Renal pelvis (tissue), 12 donors: ENCODE data around the gene TMEM40. TPM values are rescaled to one million over a fixed set of nuclear protein-coding genes. Genes with fewer than 3 reads are reported as not detected.
A peak's percentile ranks its signal among the peaks of the same experiment; 100 is the strongest.
"Not testable (repeated sequence)": the region's sequence is repeated elsewhere in the genome, so short reads cannot be mapped to it uniquely, and the experiment has no call there.

Experiments used
- DNase-seq: peaks from one replicate; pipeline ENCODE4 v3.0.0-alpha.2; 2013
- long read RNA-seq, 16 experiments: transcript quantifications; one replicate each; lab custom pipeline, GENCODE V29; 2026
- polyA plus RNA-seq, 3 donors: library from polyadenylated mRNA; unstranded; fragments of 120-200 nt; gene quantifications; one replicate each; pipeline ENCODE4 v1.2.1, GENCODE V29; 2013; ENCODE audit not compliant: insufficient read length in 3 of 3

The TMEM40 gene, protein sequence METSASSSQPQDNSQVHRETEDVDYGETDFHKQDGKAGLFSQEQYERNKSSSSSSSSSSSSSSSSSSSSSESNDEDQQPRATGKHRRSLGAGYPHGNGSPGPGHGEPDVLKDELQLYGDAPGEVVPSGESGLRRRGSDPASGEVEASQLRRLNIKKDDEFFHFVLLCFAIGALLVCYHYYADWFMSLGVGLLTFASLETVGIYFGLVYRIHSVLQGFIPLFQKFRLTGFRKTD
- polyA plus RNA-seq = 1 to 10 TPM; 1.7 to 3.7 (median 1.8) TPM
- long read RNA-seq, donor 1 = 0 reads
- long read RNA-seq, donor 2, partial matches to known transcripts = 0 of 1 reads
- long read RNA-seq, donor 2, other reads (novel, unspliced or antisense) = 0 of 1 reads
- long read RNA-seq, donor 3 = 0 reads
- long read RNA-seq, donor 4, partial matches to known transcripts = 0 of 1 reads
- long read RNA-seq, donor 4, other reads (novel, unspliced or antisense) = 0 of 1 reads
- long read RNA-seq, donor 5, partial matches to known transcripts = 0 of 1 reads
- long read RNA-seq, donor 5, other reads (novel, unspliced or antisense) = 0 of 1 reads
- long read RNA-seq, donor 6 = 0 reads
- long read RNA-seq, donor 7 = 0 reads
- long read RNA-seq, donor 8 = 0 reads
- long read RNA-seq, donor 9 = 0 reads
- long read RNA-seq, donor 10 = 0 reads
- long read RNA-seq, donor 11 = 0 reads
- long read RNA-seq, donor 12, partial matches to known transcripts = 0 of 2 reads
- long read RNA-seq, donor 12, other reads (novel, unspliced or antisense) = 0 of 2 reads
- long read RNA-seq, donor 13 = 0 reads
- long read RNA-seq, donor 14 = 0 reads
- long read RNA-seq, donor 15 = 0 reads
- long read RNA-seq, donor 16, partial matches to known transcripts = 0 of 1 reads
- long read RNA-seq, donor 16, other reads (novel, unspliced or antisense) = 0 of 1 reads

- no peak for DNase-seq
These were observed at the start of gene TMEM40 for GRCh38 chr3:12759097-12759679. TMEM40 (minus strand) TSS chr3:12759259; CDS start chr3:12749832, 9,427 bp downstream.

DNA sequence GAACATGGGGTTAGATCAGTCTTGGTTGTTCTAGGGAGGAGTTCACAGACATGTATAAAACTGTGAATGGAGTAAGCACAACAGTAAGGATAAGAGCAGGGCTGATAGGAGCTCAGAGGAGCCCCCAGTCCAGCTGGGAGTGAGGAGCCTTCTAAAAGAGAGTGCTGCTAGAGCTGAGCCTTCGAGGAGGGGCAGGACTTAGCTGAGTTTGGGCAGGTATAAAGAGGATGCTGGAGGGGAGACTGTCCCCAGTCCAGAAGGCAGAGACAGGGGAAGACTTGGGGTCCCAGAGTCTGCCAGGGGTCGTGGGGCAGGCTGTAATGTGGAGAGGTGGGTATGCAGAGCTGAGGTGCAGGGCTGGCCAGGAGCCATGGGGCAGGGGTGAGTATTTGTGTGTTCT, 49.5 kb upstream of the TMEM40 start:
- DNase-seq = no peak

- no peak for DNase-seq
These were observed 48.7 kb upstream of the TMEM40 start for GRCh38 chr3:12807601-12808359.

- no peak for DNase-seq
These were observed 48.0 kb upstream of the TMEM40 start for GRCh38 chr3:12807066-12807465.

DNA sequence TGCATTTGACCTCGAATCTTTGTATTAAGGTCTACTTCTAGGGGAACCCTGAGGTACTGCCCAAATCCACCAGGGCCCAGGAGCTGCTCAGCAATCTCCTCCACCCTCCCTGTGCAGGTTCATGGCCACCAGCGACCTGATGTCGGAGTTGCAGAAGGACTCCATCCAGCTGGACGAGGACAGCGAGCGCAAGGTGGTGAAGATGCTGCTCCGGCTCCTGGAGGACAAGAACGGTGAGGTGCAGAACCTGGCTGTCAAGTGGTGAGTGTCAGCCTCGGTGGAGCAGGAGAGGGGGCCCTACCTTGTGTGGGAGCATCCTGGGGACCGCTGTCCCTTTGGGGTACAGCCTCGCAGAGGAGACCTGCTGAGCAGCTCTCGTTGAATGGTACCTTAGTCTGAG, 44.3 kb upstream of the TMEM40 start:
- DNase-seq = no peak

DNA sequence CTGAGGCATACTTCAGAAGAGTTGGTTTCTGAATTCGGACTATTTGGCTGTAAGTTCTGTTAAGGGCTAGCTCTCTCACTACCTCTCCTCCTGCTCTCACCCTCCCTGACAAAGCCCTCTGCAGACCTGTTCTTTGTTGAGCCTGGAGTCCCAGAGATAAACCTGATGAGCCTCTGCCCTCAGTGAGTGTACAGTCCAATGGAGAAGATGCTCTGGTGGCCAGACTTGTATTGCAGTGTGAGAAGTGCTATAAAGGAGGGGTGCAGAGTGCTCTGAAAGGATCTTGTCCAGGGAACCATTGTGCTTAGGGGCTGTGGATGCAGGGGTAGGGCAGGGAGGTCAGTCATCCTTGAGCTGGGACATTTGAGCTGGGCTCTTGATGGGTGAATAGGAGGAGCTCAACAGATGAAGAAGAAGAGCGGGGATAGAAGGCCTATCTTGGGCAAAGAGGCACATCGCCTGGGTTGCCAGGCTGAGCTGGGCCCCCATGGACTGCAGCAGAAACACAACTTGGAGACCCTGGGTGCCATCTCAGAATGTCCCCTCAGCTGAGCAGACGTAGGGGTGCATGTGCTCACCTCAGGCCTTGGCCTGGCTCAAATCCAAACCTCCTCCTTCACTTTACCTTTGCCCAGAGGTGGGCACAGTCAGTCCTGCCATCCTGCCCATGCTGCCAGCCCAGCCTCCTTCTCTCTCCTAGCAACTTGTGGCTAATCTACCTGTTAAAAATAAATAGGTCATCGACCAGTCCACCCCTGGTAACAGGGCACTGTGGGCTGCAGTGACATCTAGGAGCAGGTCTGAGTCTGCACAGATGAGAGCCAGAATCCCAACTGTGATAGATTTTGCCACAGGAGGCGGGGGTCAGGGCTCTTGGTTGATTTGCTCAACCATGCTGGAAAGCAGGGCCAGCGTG, 40.7 kb upstream of the TMEM40 start:
- DNase-seq = no peak

DNA sequence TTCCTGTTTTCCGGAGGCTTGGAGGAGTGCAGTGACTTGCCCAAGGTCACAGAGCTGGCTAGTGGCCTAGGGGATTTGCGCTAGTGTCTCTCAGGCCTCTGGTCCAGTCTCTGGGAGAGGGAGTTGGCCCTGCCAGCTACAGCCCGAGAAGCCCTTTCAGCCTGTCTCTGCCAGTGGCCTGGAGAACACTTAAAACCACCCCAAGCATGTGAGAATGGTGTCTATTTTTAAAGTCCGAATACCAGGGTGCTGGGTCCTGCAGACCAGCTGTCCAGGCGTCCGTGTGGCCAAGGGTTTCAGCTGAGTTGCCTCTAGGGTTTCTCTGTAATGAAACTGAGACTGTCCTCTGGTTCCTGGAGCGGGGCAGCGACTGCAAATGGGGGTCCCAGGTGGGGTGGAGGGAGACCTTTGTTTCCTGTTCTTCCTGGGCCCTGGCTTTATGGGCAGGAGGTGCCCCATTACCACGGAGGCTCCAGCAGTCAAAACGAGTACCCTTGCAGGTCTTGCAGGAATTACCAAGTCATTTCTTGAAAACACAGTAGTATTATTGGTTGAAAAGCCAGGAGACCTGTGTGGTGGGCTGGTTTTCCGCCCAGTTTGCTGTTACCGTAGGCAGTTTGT, 39.6 kb upstream of the TMEM40 start:
- DNase-seq = no peak

DNA sequence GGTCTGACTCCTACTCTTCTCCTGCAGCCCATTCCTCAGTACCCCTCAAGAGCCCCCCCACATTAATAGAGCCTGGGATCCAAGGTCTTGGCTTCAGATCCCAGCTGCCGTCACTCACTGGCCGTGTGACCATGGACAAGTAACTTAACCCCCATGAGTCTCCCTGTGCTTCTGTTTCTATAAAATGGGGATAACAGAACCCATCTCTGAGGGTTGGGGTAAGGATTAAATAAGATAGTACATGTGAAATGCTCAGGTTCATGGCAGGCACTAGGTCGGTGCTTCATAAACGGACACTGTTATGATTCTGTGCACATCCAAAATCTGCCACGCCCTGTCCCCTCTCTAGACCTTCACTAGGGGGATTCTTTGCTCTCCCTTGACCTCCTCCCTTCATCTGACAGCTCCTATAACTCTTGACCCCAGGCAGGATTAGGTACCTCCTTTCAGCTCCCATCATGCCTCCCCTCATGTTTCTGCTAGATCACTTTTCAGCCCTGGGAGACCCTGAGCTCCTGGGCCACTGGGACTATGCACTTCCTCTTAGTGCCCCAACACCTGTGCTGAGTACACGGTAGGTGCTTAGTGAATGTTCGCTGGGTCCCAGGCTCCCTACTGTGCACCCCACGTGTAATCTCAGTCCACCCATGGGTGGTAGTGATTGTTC, 39.0 kb upstream of the TMEM40 start:
- DNase-seq = no peak

DNA sequence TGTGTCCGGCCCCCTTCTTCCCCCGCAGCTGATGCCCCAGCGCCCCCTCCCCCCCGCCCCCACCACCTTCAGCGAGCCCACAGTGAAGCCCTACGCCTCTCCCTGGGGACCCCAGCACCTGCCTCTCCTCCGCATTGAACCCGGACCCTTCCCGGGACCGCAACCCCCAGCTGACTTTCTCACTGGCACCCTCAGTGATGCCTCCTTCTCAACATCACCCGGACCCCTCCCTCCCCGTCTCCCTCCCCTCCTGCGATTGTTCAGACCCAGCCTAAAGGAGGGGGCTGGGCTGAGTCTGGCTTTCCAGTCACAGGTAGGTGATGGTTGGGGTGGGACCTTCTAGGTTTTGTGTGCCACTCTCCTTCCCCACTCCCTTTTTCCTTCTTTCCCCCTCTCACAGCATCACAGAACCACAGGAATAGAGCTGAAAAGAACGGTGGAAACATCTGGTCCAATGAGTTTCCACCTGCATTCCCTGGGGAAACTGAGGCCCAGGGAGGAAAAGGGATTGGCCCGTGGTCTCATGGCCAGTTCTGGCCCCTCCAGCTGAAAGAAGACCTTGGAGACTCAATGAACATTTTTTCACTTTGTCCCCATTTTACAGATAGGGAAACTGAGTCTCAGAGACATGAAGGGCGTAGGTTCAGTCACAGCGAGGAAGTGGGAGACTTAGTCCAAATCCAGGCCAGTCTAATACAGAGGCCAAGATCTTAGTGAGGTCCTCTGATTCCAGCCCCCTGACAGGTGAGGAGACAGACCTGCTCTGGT, 38.2 kb upstream of the TMEM40 start:
- DNase-seq = no peak

- peak; percentile 64 for DNase-seq
These were observed 37.4 kb upstream of the TMEM40 start, which contains the start of gene CAND2 for GRCh38 chr3:12796171-12797123. CAND2 (plus strand) TSS chr3:12796680; CDS start chr3:12796721, 41 bp downstream.

DNA sequence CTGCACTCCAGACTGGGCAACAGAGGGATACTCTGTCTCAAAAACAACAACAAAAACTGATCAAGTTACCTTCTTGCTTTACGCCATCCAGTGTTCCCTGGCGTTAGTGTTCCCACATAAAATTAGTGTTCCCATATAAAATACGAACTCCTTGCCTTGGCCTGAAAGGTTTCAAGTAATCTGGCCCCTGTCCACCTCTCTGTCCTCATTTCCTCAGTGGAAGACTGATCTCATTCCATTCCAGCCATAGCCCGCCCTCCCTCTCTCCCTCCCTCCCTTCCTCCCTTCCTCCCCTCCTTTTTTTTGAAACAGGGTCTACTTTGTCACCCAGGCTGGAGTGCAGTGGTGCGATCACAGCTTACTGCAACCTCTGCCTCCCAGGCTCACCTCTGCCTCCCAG, 34.6 kb upstream of the TMEM40 start:
- no peak for DNase-seq

DNA sequence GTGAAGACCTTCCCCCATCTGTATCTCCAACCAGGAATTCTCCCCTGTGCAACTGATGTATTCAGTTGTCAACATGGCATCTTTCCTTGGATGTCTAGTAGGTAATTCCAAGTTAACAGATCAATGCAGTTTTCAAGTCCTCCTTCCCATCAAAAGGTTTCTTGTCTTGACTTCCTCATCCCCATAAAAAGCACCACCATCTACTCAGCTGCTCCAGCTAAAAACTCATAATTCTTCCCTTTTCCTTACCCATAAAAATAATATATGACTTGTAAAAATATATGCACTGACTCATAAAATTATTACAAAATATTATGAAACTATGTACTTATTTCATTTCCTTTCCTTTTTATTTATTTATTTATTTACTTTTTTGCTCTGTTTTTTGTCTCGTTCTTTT, 32.4 kb upstream of the TMEM40 start:
- DNase-seq = no peak

- DNase-seq = not testable (repeated sequence)
These were observed 29.1 kb upstream of the TMEM40 start for GRCh38 chr3:12787967-12788690.

GRCh38 chr3:12787346-12787745, 28.3 kb upstream of the TMEM40 start:
- not testable (repeated sequence) for DNase-seq

DNA sequence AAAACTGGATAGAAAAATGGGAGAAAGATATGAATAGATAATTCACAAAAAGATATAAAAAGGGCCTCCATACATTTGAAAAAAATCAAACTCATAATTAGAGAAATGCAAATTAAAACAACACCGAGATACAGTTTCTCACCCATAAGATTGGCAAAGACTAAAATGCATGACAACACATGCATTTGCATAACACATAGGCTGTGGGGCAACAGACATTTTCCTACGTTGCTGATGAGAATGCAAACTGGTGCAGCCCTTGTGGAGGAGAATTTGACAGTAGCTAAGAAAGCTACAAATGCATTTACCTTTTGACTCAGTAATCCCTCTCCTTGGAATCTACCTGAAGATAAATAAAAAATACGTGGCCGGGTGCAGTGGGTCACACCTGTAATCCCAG, 26.0 kb upstream of the TMEM40 start:
- DNase-seq = no peak

- DNase-seq = no peak
These were observed 23.2 kb upstream of the TMEM40 start for GRCh38 chr3:12782172-12782815.
